ENCODE results near the gene INPP5A.

DNA sequence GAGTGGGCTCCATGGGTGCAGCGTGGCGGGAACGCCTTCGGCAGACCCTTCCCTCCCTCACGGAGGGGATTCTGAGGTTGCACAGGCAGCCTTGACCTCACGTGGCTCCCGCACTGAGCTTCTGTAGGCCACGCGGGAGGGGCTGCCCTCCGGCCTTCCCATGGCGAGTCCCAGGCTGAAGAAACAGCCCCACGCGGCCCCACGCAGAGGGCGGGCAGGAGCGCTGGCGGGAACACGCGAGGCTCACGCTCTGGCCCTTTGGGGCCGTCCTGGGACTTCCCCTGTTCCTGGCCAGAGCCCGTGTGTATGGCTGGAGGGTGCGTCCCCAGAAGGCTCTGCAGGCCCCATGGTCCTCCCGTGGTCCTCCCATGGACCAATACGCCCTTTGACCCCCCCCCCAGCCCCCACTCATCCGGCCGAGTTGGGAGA is 270.0 kb downstream of the INPP5A start:
- TF ChIP-seq POLR2A (IDR thresholded peaks at IDR 0.05): no peak
- TF ChIP-seq, protein P1, sequence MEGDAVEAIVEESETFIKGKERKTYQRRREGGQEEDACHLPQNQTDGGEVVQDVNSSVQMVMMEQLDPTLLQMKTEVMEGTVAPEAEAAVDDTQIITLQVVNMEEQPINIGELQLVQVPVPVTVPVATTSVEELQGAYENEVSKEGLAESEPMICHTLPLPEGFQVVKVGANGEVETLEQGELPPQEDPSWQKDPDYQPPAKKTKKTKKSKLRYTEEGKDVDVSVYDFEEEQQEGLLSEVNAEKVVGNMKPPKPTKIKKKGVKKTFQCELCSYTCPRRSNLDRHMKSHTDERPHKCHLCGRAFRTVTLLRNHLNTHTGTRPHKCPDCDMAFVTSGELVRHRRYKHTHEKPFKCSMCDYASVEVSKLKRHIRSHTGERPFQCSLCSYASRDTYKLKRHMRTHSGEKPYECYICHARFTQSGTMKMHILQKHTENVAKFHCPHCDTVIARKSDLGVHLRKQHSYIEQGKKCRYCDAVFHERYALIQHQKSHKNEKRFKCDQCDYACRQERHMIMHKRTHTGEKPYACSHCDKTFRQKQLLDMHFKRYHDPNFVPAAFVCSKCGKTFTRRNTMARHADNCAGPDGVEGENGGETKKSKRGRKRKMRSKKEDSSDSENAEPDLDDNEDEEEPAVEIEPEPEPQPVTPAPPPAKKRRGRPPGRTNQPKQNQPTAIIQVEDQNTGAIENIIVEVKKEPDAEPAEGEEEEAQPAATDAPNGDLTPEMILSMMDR (IDR thresholded peaks at IDR 0.05): no peak
